OCI-LY1 (cell line): ENCODE results near the gene SDCCAG8.

Experiments
- EZH2 ChIP-seq: fragments of 200-600 bp; sonication (generic), shearing (Covaris generic); IDR thresholded peaks from 2 replicates; pipeline ENCODE4 v1.8.0; 2017; ENCODE audit warnings: borderline replicate concordance, mixed run types, mild to moderate bottlenecking, antibody characterized with exemption, low read length, moderate library complexity, mixed read lengths
- TF ChIP-seq, protein P1 (sequence below): fragments of 200-600 bp; sonication (generic), shearing (Covaris generic); IDR thresholded peaks from 2 replicates; pipeline ENCODE4 v1.5.1; 2017; ENCODE audit warnings: mild to moderate bottlenecking, antibody characterized with exemption, low read length, moderate library complexity, mixed read lengths

DNA sequence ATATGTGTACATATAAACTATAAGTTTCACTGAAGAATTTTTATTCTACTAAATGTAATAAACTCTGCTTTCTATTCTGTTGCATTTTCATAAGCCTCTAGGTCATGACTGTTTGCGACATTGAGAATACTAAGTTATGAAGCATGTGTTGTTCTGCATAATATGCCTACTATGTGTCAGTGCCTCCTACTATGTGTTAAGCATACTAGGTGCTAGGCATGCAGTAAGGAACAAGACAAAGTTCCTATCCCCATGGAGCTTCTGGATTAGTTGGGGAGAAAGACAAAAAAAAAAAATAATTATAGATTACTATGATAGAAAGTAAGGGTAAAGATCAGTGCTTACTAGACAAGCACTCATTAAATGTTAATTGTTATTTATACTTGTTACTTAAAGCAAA is 1.3 kb downstream of the SDCCAG8 start:
- TF ChIP-seq EZH2 = no peak
- TF ChIP-seq, protein P1, sequence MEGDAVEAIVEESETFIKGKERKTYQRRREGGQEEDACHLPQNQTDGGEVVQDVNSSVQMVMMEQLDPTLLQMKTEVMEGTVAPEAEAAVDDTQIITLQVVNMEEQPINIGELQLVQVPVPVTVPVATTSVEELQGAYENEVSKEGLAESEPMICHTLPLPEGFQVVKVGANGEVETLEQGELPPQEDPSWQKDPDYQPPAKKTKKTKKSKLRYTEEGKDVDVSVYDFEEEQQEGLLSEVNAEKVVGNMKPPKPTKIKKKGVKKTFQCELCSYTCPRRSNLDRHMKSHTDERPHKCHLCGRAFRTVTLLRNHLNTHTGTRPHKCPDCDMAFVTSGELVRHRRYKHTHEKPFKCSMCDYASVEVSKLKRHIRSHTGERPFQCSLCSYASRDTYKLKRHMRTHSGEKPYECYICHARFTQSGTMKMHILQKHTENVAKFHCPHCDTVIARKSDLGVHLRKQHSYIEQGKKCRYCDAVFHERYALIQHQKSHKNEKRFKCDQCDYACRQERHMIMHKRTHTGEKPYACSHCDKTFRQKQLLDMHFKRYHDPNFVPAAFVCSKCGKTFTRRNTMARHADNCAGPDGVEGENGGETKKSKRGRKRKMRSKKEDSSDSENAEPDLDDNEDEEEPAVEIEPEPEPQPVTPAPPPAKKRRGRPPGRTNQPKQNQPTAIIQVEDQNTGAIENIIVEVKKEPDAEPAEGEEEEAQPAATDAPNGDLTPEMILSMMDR = no peak
